Inferior parietal cortex (tissue), 1 donor: ENCODE data around the gene ADRA2C.

ENCODE experiments used
- DNase-seq: peaks from one replicate; pipeline ENCODE4 v3.0.0-alpha.2; 2016; ENCODE audit errors: extremely low spot score

ADRA2C gene

GRCh38 chr4:3793545-3793944 is 27.4 kb downstream of the ADRA2C start:
- no peak for DNase-seq

DNA sequence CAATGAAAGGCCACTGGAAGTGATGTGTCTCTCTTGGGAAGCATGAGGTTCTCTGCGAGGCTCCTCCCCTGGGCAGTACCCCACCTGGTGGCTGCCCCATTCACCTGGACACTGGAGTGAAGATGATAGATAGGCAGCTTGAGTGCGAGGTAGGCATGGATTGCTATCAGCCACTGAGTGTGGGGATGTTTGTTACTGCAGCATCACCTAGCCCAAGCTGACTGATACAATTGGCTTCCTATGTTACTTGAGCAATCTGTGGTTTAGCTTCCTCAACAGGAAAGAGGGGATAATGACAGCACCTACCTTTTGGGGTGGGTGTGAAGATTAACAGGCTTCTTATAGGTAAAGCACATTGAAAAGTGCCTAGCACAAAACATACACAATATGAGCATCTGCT is 30.8 kb downstream of the ADRA2C start:
- DNase-seq, result no peak

GRCh38 chr4:3797831-3798790 is 31.9 kb downstream of the ADRA2C start:
- DNase-seq, result no peak

DNA sequence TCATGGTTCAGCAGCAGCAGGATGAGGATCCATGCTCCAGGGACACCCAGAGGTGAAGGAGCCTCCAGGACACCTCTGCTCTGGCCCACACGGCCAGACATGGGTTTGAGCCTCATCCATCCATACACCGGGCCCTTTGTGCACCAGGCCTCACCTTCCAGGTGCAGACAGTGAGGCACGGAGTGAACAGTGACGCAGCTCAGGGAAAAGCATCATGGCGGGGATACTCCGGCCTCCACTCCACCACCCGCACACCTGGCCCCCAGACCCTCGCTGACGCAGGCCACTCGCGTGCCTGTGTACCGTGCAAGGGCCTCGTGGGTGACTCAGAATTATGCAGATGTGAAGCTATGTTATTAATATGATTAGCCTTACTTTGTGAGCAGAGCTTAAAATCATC is 33.3 kb downstream of the ADRA2C start:
- DNase-seq, result no peak

DNA sequence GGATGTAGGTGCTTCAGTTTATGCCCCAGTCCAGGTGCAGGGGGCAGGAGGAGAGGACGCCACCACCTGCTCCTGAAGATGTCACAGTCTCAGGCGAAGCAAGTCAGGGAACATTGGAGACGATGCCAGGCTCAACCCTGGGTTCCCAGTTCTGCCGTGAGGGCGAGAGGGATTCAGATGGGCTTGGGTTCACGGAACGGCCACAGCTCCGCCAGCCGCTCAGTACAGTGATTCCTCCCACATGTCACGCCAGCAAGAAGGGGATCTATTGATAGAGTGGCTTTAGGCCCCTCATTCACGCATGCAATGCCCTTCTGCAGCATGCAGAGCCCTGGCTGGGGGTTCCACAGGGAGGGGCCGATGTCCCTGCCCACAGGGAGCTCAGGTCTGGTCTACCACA is 34.2 kb downstream of the ADRA2C start:
- DNase-seq, result no peak

DNA sequence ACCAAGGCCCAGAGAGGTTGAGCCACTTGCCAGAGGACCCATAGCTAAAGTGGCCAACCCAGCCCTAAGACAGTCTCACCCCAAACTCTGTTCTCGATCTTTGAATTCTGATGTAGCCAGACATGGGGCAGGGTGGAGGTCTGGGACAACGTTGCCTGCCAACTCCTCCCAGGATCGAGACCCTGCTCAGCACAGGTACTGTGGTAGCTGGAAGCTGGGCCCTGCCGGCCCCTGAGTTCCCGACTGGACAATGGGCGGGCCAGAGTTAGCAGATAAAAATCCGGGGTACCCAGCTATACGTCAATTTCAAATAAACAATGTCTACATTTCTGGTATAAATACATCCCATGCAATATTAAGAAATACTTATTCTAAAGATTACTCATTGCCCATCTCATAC is 35.3 kb downstream of the ADRA2C start:
- DNase-seq, result no peak

DNA sequence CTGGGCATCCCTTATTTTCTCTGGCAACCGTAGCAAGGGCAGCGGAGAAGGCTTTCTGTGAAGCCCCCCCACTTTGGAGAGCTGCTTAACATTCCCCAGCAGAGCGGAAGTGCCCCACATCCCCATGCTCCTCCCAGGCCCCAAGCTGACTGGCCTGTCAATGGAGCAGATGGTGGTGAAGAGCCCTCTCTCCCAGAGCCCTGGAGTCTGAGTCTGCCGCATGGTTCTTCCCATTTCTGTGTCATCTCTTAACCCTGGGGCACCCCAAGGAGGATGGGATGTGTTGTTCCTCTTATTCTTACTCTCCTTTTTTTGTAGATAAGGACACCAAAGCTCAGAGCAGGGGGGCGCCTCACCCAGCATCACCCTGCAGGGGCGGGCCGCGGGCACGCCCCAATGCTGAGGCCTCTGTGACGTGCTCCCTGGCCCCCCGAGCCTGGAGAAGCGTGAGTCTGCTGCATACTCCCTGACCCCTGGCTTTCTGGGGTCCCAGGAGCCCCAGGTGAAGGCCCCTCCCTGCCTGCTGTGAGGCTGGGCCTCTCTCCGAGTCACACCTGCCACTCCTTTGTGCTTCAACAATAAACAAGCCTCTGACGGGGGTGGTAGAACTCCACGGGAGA is 35.9 kb downstream of the ADRA2C start:
- DNase-seq, result no peak

DNA sequence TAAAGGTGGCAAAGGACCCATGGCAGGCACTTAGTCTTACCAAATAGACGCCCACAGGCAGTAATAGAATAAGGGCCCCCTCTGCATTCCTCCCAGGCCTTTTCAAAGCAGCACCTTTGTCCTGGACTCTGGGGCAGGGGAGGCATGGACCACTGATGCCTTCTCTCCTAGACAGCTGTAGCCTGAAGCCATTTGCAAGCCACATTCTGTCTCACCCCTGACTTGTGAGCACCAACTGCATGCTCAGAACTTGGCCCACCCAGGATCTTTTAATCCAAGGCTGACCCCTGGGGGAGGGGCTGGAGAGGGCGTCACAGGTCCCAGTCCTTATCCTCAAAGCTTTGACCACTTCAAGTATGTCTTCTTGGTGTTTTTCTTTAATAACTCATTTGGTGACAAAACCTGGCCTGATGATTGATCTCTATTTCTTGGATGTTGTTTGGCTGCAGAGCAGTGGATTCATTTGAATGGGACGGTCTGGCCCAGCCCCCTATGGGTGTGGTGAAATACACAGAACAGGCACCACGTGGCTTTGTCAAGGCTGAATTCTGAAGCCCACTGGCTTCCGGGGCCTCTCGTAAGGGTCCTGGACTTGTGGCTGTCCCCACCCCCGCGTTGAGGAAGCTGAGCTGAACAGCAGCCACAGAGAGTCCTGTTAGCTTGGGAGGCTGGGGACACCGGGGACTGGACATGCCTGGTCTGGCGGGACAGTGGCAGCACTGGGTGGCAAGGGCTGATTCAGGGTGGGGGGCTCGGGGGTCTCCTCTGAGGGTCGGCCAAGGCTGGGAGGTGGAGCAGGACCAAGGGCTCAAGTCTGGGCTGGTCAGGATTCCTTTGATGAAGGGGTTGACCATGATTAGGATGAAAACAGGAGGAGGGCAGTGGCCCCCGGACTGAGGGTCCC is 36.6 kb downstream of the ADRA2C start:
- DNase-seq, result no peak

- no peak for DNase-seq
Observed at GRCh38 chr4:3803475-3803847, 37.3 kb downstream of the ADRA2C start.

- DNase-seq, result no peak
Observed at GRCh38 chr4:3803946-3804345, 37.8 kb downstream of the ADRA2C start.

- DNase-seq, result no peak
Observed at GRCh38 chr4:3805026-3805425, 38.8 kb downstream of the ADRA2C start.

GRCh38 chr4:3805731-3806130 is 39.5 kb downstream of the ADRA2C start:
- DNase-seq, result no peak

DNA sequence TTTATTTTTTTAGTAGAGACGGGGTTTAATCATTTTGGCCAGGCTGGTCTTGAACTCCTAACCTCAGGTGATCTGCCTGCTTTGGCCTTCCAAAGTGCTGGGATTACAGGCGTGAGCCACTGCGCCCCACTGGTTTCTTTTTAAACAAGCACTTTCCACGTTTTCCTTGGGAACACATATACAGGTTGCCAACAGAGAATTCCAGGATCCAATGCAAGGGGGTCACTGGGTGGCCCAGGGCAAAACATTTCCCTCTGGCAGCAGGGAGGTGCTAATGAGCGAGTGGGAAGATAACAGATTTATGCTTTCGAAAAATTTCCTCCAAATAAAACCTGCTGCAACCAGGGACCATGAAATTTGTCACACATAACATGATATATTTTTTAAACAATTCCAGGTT is 41.1 kb downstream of the ADRA2C start:
- DNase-seq, result no peak

- DNase-seq, result peak; percentile 13
Observed at GRCh38 chr4:3807822-3808496, 41.8 kb downstream of the ADRA2C start.

DNA sequence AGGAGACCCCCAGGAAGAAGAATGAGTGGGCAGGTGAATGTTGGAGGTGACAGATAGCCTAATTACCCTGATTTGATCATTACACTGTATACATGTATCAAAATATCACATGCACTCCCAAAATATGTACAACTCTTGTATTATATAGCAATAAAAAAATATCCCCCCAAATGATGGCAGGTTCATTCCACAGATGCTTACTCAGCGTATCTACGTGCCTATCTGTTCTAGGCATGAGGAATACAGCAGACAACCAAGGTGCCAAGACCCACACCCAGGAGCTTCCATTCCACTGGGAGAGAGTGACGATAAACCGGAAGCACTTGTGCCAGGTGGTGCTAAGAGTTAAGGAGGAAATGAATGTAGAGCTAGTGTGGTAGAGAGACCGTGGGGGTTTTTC is 42.4 kb downstream of the ADRA2C start:
- DNase-seq, result no peak

DNA sequence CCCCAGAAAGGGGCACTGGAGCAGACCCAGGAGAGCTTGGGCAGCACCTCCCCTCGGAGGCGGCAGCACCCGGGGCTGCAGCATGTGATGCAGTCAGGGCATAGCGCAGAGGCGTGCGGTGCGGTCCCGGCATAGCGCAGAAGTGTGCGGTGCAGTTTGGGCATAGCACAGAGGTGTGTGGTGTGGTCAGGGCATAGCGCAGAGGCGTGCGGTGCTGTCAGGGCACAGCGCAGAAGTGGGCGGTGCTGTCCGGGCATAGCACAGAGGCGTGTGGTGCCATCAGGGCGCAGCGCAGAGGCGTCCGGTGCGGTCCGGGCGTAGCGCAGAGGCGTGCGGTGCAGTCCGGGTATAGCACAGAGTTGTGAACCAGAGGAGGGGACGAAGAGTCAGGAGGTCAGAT is 42.8 kb downstream of the ADRA2C start:
- DNase-seq, result no peak

DNA sequence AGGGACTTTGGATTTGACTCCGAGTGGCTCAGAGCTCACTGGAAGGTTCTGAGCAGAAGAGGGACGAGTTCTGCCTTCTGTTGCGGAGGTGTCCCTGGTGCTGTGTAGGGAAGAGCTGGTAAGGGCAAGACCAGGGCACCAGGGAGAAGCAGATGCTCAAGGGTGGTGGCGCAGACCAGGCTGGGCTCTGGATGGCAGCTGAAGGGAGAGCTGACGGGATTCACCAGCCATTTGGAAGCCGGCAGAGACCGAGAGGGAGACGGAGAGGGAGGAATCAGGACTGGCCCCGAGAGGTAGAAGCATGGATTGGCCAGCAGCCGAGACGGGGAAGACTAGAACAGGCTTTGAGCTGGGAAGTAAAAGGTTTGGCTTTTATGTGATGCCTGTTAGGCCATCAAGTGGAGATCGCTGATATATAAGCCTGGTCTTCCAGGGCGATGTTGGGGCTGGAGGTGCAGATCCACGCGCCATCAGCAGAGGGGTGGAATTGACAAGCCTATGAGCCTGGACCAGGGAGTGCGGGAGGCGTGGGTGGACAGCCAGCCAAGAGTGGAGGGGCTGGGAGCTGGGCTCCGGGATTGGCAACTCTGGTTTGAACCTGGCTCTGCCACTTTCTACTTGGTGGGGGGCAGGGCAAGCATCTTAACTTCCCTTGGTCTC is 43.4 kb downstream of the ADRA2C start:
- DNase-seq, result no peak

- no peak for DNase-seq
Observed at GRCh38 chr4:3810111-3810680, 44.0 kb downstream of the ADRA2C start.

GRCh38 chr4:3810796-3811485 is 44.8 kb downstream of the ADRA2C start:
- no peak for DNase-seq

- no peak for DNase-seq
Observed at GRCh38 chr4:3811621-3812020, 45.4 kb downstream of the ADRA2C start.
